Stimulated activated CD8-positive, alpha-beta memory T cell treated with anti-CD3 and anti-CD28 coated beads, Interleukin-15, amount 100 ng/mL, for 1 hour (primary cell): ENCODE results near the gene FLOT1.
A peak's percentile ranks its signal among the peaks of the same experiment; 100 is the strongest.

Experiments
- DNase-seq: peaks from one replicate; pipeline ENCODE4 v3.0.0-alpha.2; 2020; ENCODE audit warnings: low read depth

The FLOT1 gene

DNA sequence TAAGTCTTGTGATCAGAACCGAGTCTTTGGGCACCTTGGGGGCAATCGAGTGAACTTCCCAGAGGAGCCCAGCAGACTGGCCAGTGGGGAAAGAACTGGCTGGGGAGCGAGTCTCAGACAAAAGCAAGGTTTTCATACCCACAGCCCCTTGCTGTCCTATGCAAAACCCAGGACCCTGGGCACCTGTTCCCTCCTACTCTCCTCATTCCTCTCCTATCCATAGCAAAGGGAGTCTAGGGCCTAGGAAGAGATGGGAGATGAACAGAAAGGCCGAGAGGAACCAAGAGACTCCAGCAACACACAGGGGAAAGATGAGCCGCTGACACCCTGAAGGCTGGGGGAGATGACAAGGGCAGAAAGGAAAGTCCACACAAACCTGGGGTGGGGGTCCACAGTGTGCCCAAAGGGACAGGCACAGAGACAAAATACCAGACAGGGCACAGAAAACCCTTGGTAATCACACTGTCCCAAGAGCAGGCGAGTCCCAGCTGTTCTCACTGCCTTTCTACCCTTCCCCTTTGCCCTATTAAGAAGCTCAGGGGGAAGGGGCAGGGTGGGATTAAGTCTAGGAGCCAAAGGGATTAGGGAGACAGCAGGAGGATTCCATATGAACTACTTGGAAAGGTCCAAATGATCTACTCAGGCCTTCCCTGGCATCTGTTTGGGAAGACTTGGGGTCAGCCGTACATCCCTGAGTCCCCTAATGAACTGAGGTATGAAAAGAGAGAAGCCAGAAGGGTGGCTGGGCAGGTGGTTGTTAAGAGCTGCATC, 62.5 kb downstream of the FLOT1 start:
- no peak for DNase-seq

DNA sequence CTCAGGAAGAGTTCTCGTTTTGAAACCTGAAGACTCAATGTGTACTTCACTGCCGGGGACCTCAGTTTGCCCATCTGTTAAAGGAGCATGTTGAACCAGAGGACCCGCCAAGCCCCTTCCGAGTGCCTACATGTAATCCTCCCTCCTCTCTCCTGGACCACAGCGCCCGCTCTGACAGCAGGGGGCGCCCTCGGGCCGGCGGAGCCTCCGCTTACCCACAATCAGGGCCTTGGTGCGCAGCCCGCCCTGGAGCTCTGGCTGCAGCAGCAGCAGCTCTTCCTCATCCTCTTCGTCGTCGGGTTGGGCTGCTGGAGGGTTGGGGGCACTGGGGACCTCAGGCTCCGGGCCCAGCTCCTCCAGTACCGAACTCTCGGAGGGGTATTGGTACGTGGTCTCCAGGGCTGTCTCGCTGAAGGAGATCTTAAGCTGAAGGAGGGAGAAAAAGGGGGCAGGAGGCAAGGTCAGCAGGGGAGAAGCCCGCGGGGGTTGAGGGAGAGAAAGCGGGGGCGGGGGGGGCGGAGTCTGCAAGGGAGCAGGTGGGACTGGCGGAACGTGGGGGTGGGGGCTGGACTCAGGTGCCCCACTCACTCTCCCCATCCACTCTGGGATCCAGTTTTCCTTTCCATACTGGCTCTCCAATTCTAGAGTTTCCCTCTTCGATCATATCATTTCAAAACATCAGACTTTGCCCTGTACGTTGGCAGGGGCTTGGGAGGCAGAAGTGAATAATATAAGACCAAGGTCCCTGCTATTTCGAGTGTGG, 63.3 kb downstream of the FLOT1 start:
- peak; percentile 85 for DNase-seq
